Measurements from ENCODE around the gene FKBP9. TPM values are rescaled to one million over a fixed set of nuclear protein-coding genes. Genes with fewer than 3 reads are reported as not detected.

FKBP9 gene
- total RNA-seq, 1 experiment from 2014 or later = 155 TPM

GRCh38 chr7:33035776-33036175 lies 78.5 kb downstream of the FKBP9 start:
- POLR2A ChIA-PET (ENCODE audit: unreplicated experiment) = no interaction called here
- peak in 1 of 2 experiments; percentile 29 for DNase-seq
- no TSS peak for BruUV-seq (replicated peaks)

GRCh38 chr7:33038639-33039038 lies 81.4 kb downstream of the FKBP9 start:
- peak in 1 of 2 experiments; percentile 31 for DNase-seq
- ChIA-PET CTCF (no interaction called here), POLR2A (ENCODE audit: unreplicated experiment) (no interaction called here)
- peaks cover 14% of the 10 kb centered on the region; the same call in 1 of the 2 replicates for H4K20me1 ChIP-seq (ENCODE audit: insufficient read depth)
- H3F3A ChIP-seq (ENCODE audit: insufficient read depth, low read depth) = peaks cover 5% of the 10 kb centered on the region
- H3K79me2 ChIP-seq (ENCODE audit: low read depth) = peaks cover 84% of the 10 kb centered on the region
- H3K4me3 ChIP-seq = no peak overlapping the region
- H3K36me3 ChIP-seq (ENCODE audit: low read depth) = 0 out of 2 replicates have a peak, but pooled peaks cover 4% of the 10 kb centered on the region
- H3K4me1 ChIP-seq (replicated peaks; ENCODE audit: insufficient read depth) = peaks cover 12% of the 10 kb centered on the region
- TF ChIP-seq EZH2 (IDR thresholded peaks at IDR 0.05; ENCODE audit: low read depth) = no peak
- TF ChIP-seq CTCF (conservative IDR thresholded peaks at IDR 0.05) = no peak
- H3K27me3 ChIP-seq (ENCODE audit: insufficient read depth, low read depth) = no peaks in the 10 kb centered on the region
- no peak overlapping the region for H3K27ac ChIP-seq
- H2AFZ ChIP-seq = no peak overlapping the region
- no peaks in the 10 kb centered on the region for H3K9me2 ChIP-seq (ENCODE audit: insufficient read depth)
- no TSS peak for BruUV-seq (replicated peaks)
- intact Hi-C loops (cut with micrococcal nuclease; ENCODE audit: unreplicated experiment) = loop anchor here (1.0 kb wide), 1 partner anchor 81 kb away; the partner anchor contains the start of gene FKBP9
- H3K4me2 ChIP-seq = no peak overlapping the region
- no peaks in the 10 kb centered on the region; the same call in 1 of the 2 replicates for H3K9me3 ChIP-seq (ENCODE audit: insufficient read depth, low read depth)

More at GRCh38 chr7:33035776-33036175, 78.5 kb downstream of the FKBP9 start:
- Histone ChIP-seq H3F3A (ENCODE audit: insufficient read depth, low read depth) (peaks cover 5% of the 10 kb centered on the region), H3K27me3 (ENCODE audit: insufficient read depth, low read depth) (no peaks in the 10 kb centered on the region), H3K4me3 (no peak overlapping the region), H3K27ac (no peak overlapping the region), H4K20me1 (ENCODE audit: insufficient read depth) (peaks cover 9% of the 10 kb centered on the region; the same call in 1 of the 2 replicates), H3K9me3 (ENCODE audit: insufficient read depth, low read depth) (no peaks in the 10 kb centered on the region; the same call in 1 of the 2 replicates), H3K79me2 (ENCODE audit: low read depth) (peaks cover 66% of the 10 kb centered on the region), H3K4me1 (replicated peaks; ENCODE audit: insufficient read depth) (peaks cover 7% of the 10 kb centered on the region), H3K9me2 (ENCODE audit: insufficient read depth) (no peaks in the 10 kb centered on the region), H2AFZ (no peak overlapping the region), H3K36me3 (ENCODE audit: low read depth) (0 out of 2 replicates have a peak, but pooled peaks cover 4% of the 10 kb centered on the region), H3K4me2 (no peak overlapping the region)
- intact Hi-C loops (cut with micrococcal nuclease; ENCODE audit: unreplicated experiment) = no loop called here
- TF ChIP-seq CTCF (conservative IDR thresholded peaks at IDR 0.05) (no peak), EZH2 (IDR thresholded peaks at IDR 0.05; ENCODE audit: low read depth) (no peak)
- CTCF ChIA-PET = no interaction called here

- Histone ChIP-seq H4K20me1 (ENCODE audit: insufficient read depth) (peaks cover 14% of the 10 kb centered on the region; the same call in 1 of the 2 replicates), H3K79me2 (ENCODE audit: low read depth) (peaks cover 91% of the 10 kb centered on the region), H3K36me3 (ENCODE audit: low read depth) (0 out of 2 replicates have a peak, but pooled peaks cover 4% of the 10 kb centered on the region), H3K4me1 (replicated peaks; ENCODE audit: insufficient read depth) (peaks cover 17% of the 10 kb centered on the region), H3K9me2 (ENCODE audit: insufficient read depth) (no peaks in the 10 kb centered on the region), H3K4me2 (peak overlapping the region; percentile 48), H3F3A (ENCODE audit: insufficient read depth, low read depth) (peaks cover 5% of the 10 kb centered on the region), H3K9me3 (ENCODE audit: insufficient read depth, low read depth) (no peaks in the 10 kb centered on the region; the same call in 1 of the 2 replicates), H3K27ac (no peak overlapping the region), H3K27me3 (ENCODE audit: insufficient read depth, low read depth) (no peaks in the 10 kb centered on the region), H3K4me3 (peak overlapping the region; percentile 25; the same call in 1 of the 2 replicates), H2AFZ (no peak overlapping the region)
- intact Hi-C loops (cut with micrococcal nuclease; ENCODE audit: unreplicated experiment) = loop anchor here (1.0 kb wide), 1 partner anchor 82 kb away; the partner anchor contains the start of gene FKBP9
- DNase-seq = no peak
- no peak for TF ChIP-seq EZH2 (IDR thresholded peaks at IDR 0.05; ENCODE audit: low read depth)
- no peak for TF ChIP-seq CTCF (conservative IDR thresholded peaks at IDR 0.05)
- CTCF ChIA-PET = interaction anchor here (1.1 to 1.7 kb wide), 2 partner anchors 10 to 193 kb away, joined by 3 to 9 read pairs; no protein-coding TSS in a partner anchor
- POLR2A ChIA-PET (ENCODE audit: unreplicated experiment) = interaction anchor here (0.6 kb wide), 1 partner anchor 11 kb away, joined by 3 read pairs; no protein-coding TSS in a partner anchor
- no TSS peak for BruUV-seq (replicated peaks)
Observed at GRCh38 chr7:33039257-33039902, 82.1 kb downstream of the FKBP9 start.

Measured in PC-9 (cell line).